HepG2 (cell line): ENCODE results near the gene TSSK2.

Experiments
- ELF4 ChIP-seq: sonication (generic); formaldehyde crosslinking; IDR thresholded peaks from 2 replicates; pipeline ENCODE4 v1.5.0; 2020; ENCODE audit warnings: missing genetic modification reagents, mild to moderate bottlenecking, moderate library complexity, borderline replicate concordance
- HNRNPK ChIP-seq: fragments of 200-400 bp; formaldehyde crosslinking; IDR thresholded peaks from 2 replicates; pipeline ENCODE4 v1.6.1; 2018; ENCODE audit warnings: low read length, low read depth, moderate library complexity, mild to moderate bottlenecking; ENCODE audit not compliant: poor library complexity, severe bottlenecking
- PRDM10 ChIP-seq: sonication (generic); formaldehyde crosslinking; IDR thresholded peaks from 2 replicates; pipeline ENCODE4 v1.4.0; 2020; ENCODE audit warnings: low read depth, missing genetic modification reagents
- SNAPC5 ChIP-seq: sonication (generic); formaldehyde crosslinking; IDR thresholded peaks from 2 replicates; pipeline ENCODE4 v1.8.1; 2023; ENCODE audit warnings: mild to moderate bottlenecking, missing genetic modification reagents, borderline replicate concordance
- TCF12 ChIP-seq, 2 experiments: fragments of 450-650 bp in 1 of 2; sonication (generic) in 1 of 2; formaldehyde crosslinking in 1 of 2; IDR thresholded peaks; 2 replicates each; pipeline versions ENCODE4 v1.6.1 to v1.8.0; 2017 to 2022; ENCODE audit warnings: antibody characterized with exemption in 1 of 2, mild to moderate bottlenecking in 1 of 2, missing genetic modification reagents in 1 of 2, moderate library complexity in 1 of 2
- TFDP1 ChIP-seq: IDR thresholded peaks from 2 replicates; pipeline ENCODE4 v1.6.1; 2016; ENCODE audit warnings: missing compliant biosample characterization, missing genetic modification reagents, borderline replicate concordance

- no peak for TF ChIP-seq TCF12 (IDR thresholded peaks at IDR 0.05)
- TF ChIP-seq TCF12 (CRISPR knock-in tag; IDR thresholded peaks at IDR 0.05), result no peak
- no peak for TF ChIP-seq TFDP1 (CRISPR knock-in tag)
- TF ChIP-seq PRDM10, result no peak
- no peak for TF ChIP-seq HNRNPK
- no peak for TF ChIP-seq ELF4 (CRISPR knock-in tag)
- TF ChIP-seq SNAPC5, result no peak
These were observed 38.8 kb downstream of the TSSK2 start for GRCh38 chr22:19169947-19170318.
